AG04449 (cell line): Measurements from ENCODE around the gene CAMK2G.
A peak's percentile ranks its signal among the peaks of the same experiment; 100 is the strongest.

Experiments
- CTCF ChIA-PET: fragments of 350-600 bp; formaldehyde crosslinking; extraction: SDS; loops from one replicate; lab custom pipeline; 2021; ENCODE audit warnings: antibody characterized with exemption; lab: Yijun Ruan, JAX
- POLR2A ChIA-PET: fragments of 400-600, 350-600 bp; formaldehyde crosslinking; extraction: SDS; loops from one replicate; lab custom pipeline; 2020; ENCODE audit warnings: antibody characterized with exemption, inconsistent platforms; lab: Yijun Ruan, JAX
- DNase-seq: peaks from one replicate; pipeline ENCODE4 v3.0.0-alpha.2; 2010; ENCODE audit warnings: low read depth, low spot score
- H3K4me3 ChIP-seq: 2 replicates; pipeline ENCODE4 v1.5.1; 2011; ENCODE audit warnings: low read depth, mild to moderate bottlenecking, control low read depth, low read length
- TF ChIP-seq, protein P1 (sequence below): IDR thresholded peaks from one replicate; pipeline ENCODE4 v1.5.1; 2011; ENCODE audit warnings: mild to moderate bottlenecking, moderate library complexity, low read length, control low read depth, inconsistent platforms; ENCODE audit not compliant: insufficient read depth; ENCODE audit errors: missing control alignments

Gene CAMK2G

DNA sequence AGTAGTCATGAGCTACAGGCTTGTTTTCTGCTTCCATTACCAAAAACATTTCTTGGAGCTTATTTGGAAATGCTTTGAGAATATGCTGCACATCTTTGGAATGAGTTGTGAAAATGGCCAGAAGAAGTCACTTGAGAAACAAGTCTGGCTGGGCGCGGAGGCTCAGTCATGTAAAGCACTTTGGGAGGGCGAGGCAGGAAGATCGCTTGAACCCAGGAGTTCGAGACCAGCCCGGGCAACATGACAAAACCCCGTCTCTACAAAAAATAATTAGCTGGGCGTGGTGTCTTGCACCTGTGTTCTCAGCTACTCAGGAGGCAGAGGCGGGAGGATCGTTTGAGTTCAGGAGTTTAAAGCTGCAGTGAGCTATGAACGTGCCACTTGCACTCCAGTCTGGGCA is 93.4 kb downstream of the CAMK2G start:
- DNase-seq = no peak
- TF ChIP-seq, protein P1, sequence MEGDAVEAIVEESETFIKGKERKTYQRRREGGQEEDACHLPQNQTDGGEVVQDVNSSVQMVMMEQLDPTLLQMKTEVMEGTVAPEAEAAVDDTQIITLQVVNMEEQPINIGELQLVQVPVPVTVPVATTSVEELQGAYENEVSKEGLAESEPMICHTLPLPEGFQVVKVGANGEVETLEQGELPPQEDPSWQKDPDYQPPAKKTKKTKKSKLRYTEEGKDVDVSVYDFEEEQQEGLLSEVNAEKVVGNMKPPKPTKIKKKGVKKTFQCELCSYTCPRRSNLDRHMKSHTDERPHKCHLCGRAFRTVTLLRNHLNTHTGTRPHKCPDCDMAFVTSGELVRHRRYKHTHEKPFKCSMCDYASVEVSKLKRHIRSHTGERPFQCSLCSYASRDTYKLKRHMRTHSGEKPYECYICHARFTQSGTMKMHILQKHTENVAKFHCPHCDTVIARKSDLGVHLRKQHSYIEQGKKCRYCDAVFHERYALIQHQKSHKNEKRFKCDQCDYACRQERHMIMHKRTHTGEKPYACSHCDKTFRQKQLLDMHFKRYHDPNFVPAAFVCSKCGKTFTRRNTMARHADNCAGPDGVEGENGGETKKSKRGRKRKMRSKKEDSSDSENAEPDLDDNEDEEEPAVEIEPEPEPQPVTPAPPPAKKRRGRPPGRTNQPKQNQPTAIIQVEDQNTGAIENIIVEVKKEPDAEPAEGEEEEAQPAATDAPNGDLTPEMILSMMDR = no peak
- H3K4me3 ChIP-seq = peak overlapping the region; percentile 87
- POLR2A ChIA-PET = interaction anchor here (1.3 to 3.3 kb wide), 2 partner anchors 8 to 36 kb away, joined by 3 to 25 read pairs; a partner anchor contains a TSS
- CTCF ChIA-PET = interaction anchor here (1.0 to 3.0 kb wide), 4 partner anchors 9 to 159 kb away, joined by 3 to 13 read pairs (median 6); a partner anchor contains a TSS

DNA sequence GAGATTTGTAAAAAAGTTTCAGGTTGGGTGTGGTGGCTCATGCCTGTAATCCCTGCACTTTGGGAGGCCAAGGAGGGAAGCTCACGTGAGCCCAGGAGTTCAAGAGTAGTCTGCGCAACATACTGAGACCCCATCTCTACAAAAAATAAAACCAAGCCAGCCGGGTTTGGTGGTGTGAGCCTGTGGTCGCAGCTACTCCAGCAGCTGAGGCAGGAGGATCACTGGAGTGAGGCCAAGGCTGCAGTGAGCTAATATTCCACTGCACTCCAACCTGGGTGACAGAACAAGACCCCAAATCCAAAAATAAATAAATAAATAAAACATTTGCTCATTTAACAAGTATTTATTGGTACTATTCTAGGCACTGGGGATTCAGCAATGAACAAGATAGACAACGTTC is 94.1 kb downstream of the CAMK2G start:
- no peak overlapping the region; the same call in 1 of the 2 replicates for H3K4me3 ChIP-seq
- TF ChIP-seq, protein P1 = no peak
- ChIA-PET POLR2A (interaction anchor here (3.3 kb wide), 1 partner anchor 8 kb away, joined by 25 read pairs; a partner anchor contains a TSS), CTCF (interaction anchor here (0.8 to 3.0 kb wide), 4 partner anchors 8 to 100 kb away, joined by 3 to 13 read pairs (median 6); a partner anchor contains a TSS)
- DNase-seq = no peak

DNA sequence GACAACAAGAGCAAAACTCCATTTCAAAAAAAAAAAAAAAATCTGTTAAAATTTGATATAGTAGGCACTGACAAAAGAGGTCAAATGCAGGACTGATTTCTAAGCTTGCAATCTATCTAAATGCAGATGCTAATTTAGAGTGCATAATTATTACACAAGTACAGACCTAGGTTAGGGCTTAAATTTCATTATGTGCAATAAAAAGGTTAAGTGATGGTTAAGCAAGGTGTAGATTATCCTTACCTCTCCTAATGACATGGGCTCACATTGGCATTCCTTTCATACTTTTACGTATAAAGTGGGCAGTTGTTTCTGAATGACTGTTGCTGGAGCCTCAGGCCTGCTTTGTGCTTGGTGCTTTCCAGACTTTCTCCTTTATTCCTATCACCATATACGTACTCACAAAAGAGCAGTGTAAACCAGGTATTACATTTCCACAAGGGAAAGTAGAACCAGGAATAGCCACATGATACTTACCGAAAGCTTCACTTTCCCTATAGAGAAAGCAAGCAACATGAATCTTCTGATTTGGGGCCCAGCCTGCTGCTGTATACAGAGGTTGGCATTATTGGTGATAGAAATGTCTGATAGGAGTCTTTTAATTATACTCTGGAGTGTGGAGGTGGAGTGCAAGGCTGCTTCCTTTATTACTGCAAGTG is 94.7 kb downstream of the CAMK2G start:
- CTCF ChIA-PET = interaction anchor here (0.8 kb wide), 1 partner anchor 31 kb away, joined by 3 read pairs; no protein-coding TSS in a partner anchor

DNA sequence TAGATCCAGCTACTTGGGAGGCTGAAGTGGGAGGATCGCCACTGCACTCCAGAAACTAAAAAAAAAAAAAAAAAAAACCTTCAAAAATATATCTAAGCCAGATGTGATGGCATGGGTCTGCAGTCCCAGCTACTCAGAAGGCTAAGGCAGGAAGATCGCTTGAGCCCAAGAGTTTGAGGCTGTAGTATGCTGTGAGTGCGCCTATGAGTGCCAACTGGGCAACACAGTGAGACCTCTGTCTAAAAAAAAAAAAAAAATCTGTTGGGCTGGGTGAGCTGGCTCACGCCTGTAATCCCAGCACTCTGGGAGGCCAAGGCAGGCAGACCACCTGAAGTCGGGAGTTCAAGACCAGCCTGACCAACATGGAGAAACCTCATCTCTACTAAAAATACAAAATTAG is 95.3 kb downstream of the CAMK2G start:
- TF ChIP-seq, protein P1 = no peak
- no peak overlapping the region for H3K4me3 ChIP-seq
- no peak for DNase-seq
- POLR2A ChIA-PET = interaction anchor here (0.7 to 1.0 kb wide), 2 partner anchors 9 to 58 kb away, joined by 4 to 7 read pairs; no protein-coding TSS in a partner anchor
- CTCF ChIA-PET = interaction anchor here (0.8 to 3.2 kb wide), 3 partner anchors 89 to 102 kb away, joined by 3 to 12 read pairs (median 4); no protein-coding TSS in a partner anchor

More for the DNA sequence above, 94.7 kb downstream of the CAMK2G start:
- POLR2A ChIA-PET = interaction anchor here (0.7 to 3.3 kb wide), 3 partner anchors 7 to 59 kb away, joined by 4 to 25 read pairs (median 7); a partner anchor contains a TSS
- H3K4me3 ChIP-seq = no peak overlapping the region
- no peak for DNase-seq
- TF ChIP-seq, protein P1 = no peak

DNA sequence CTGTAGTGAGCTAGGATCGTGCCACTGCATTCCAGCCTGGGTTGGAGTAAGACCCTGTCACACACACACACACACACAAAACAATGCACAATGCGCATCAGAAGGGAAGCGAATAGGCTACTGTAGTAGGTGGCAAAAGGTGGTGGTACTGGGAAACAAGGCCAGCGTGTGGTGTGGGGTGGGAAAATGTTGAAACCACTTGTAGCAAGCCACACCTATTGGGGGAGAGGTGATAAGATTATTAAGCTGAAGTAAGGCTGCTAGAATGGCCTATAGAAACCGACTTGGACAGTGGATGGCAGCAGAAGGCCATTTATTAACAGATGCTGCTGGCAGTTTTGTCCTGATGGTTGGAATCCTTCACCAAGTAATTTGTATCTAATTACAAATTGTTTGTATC is 99.7 kb downstream of the CAMK2G start:
- ChIA-PET POLR2A (no interaction called here), CTCF (interaction anchor here (0.7 to 5.3 kb wide), 6 partner anchors 8 to 166 kb away, joined by 3 to 34 read pairs (median 4); no protein-coding TSS in a partner anchor)
- H3K4me3 ChIP-seq = peak overlapping the region; percentile 79
- TF ChIP-seq, protein P1 = no peak
- no peak for DNase-seq
